HG03066 (cell line): ENCODE measurements around the gene NT5C1A.

ENCODE experiments used
- ATAC-seq: cut with Tn5 transposase; IDR thresholded peaks from one replicate; pipeline ENCODE4 v1.9.1; 2021; ENCODE audit warnings: low read depth; ENCODE audit not compliant: unreplicated experiment

Gene NT5C1A

GRCh38 chr1:39671793-39672550 is at the start of gene NT5C1A:
NT5C1A (minus strand) TSS chr1:39672107; CDS start chr1:39672038, 69 bp downstream.
- no peak for ATAC-seq

- no peak for ATAC-seq
Measured at GRCh38 chr1:39721664-39722063, 49.8 kb upstream of the NT5C1A start.

GRCh38 chr1:39720094-39720999 is 48.4 kb upstream of the NT5C1A start:
- ATAC-seq = no peak

DNA sequence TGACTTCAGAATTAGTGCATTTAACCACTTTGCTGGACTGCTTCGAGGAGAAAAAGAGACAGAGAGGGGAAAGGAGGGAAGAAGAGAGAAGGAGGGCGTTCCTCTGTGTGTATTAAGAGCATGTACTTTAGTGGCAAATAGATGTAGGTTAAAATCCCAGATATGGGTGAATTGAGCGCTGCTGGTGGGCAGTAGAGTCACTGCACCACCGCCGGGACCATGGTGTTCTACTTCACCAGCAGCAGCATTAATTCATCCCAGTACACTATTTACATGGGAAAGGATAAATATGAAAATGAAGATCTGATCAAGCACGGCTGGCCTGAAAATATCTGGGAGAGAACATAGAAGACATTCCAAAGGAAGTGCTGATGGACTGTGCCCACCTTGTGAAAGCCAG is 45.9 kb upstream of the NT5C1A start:
- ATAC-seq = no peak

DNA sequence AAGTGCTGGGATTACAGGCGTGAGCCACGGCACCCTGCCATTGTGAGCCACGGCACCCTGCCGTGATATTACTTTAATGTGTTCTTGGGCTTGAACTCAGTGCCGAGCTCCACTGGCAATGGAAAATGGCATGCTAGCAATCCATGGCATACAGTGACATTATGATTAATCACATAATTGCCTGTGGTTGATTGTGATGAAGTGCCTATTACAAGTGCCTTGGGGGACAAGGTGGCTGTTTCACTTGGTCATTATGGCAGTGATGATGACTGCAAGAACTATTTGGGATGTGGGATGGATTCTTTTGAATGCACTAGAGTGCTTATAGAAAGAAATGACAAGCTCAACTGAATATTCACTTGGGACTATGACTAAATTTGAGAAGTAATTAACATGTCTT is 41.6 kb upstream of the NT5C1A start:
- ATAC-seq = no peak

DNA sequence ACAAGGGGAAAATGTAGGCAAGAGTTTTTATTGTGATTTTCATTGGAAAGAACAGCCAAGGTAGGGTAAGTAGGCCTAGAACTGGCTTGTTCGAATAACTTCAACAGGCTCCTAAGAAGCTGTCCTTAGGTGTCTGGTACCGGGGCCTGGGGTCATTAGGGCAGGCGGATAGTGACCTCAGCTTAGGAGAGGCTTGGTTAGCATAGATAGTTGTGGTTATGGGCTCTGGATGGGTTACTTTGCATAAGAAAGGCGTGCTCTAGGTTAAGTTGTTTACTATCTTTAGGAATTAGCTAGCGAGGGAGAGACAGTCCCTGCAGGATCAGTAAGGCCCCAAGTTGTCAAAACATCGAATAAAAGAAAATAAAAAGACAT is 40.0 kb upstream of the NT5C1A start:
- ATAC-seq = no peak

DNA sequence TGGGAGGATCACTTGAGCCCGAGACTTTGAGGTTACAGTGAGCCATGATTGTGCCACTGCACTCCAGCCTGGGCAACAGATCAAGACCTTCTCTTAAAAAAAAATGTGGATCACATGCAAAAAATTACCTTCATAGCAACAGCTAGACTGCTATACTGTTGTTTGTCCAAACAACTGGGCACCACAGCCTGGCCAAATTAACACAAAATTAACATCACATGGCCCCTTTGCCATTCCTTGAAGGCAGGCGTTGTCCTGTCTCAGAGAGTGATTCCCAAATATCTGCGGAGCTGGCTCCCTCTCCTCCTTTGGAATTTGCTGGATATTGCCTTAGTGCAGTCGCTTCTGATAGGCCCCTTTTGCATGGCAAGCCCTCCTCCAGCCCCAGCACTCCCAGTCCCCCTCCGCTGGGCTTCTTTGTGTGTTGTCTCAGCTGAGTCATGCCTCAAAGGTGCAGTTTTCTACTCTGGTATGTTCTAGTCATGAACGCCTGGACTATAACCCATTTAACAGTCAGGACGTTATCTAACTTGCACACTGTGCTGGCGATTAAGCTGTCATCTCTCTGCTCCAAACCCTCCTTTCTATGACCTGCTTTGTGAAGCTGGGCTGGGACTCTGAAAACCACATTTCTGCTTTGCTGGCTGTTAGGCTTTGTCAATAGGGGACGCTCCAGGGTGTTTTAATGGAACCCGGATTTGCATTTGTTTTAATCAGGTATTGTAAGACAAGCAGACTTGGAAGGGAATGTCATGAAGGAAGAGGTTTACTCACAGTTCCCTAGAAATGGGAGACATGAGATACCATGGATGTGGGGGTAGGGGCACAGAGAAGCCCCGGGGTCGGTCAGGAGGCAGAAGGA is 39.4 kb upstream of the NT5C1A start:
- ATAC-seq = no peak

- ATAC-seq = no peak
Measured at GRCh38 chr1:39707506-39707905, 35.6 kb upstream of the NT5C1A start.

DNA sequence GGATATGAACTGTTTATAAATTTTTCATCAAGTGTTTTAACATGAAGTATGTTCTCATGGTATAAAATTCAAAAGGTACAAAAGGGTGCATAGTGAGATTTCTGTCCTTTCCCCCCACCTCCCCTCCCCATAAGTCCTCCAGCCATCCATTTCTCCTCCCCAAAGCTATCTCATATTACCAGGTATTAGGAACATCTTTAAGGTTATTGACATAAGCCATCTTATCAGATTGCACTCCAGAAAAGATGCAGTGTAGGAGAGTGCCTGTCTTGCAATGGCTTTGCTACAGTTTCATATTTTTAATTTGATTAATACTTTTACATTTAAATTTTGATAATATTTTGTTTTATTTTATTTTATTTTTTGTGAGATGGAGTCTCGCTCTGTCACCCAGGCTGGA is 32.9 kb upstream of the NT5C1A start:
- no peak for ATAC-seq

DNA sequence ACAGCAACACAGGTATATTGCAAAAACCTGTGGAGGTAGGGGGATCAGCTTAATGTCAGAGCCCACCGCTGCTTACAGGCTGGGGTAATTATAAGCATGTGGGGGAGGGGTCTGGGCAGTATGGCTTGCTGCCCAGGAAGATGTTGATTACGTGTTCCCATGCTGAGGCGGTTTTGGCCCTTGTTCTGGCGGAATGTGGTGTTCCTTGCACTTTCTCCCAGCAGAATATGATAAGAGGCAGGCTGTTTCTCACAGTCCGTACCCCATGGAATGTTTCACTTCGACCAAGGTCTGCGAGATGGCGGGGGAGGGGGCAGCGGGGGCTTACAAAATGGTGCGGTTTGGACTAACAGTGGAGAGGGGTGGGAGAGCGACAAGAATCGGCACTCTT is 29.1 kb upstream of the NT5C1A start:
- no peak for ATAC-seq

- no peak for ATAC-seq
Measured at GRCh38 chr1:39700348-39700747, 28.4 kb upstream of the NT5C1A start.

GRCh38 chr1:39699419-39699818 is 27.5 kb upstream of the NT5C1A start:
- no peak for ATAC-seq

- no peak for ATAC-seq
Measured at GRCh38 chr1:39698568-39698967, 26.7 kb upstream of the NT5C1A start.

- no peak for ATAC-seq
Measured at GRCh38 chr1:39696448-39696847, 24.5 kb upstream of the NT5C1A start.

DNA sequence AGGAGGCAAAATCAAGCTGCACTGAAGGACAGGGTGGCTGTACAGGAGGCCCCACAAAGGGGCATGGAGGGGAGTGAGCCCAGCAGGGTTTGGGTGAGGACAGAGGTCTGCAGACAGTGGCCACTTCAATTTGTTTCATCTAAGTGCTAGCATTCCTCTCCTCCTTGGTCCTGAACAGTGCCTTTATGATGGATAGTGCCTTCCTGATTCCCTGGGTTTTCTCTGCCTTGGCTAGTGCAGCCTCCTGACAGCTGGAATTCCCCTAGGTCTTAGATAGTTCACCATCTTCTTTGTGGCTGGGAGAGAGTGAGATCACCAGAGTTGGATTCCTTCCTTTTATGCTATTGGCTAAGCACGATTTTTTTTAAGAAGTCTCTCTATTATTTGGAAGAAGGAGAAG is 23.1 kb upstream of the NT5C1A start:
- ATAC-seq = no peak

GRCh38 chr1:39694026-39694425 is 22.1 kb upstream of the NT5C1A start:
- no peak for ATAC-seq

GRCh38 chr1:39692152-39693074 is 20.5 kb upstream of the NT5C1A start:
- ATAC-seq = no peak

GRCh38 chr1:39691383-39692151 is 19.7 kb upstream of the NT5C1A start, which contains the start of gene HPCAL4:
HPCAL4 (minus strand) TSS chr1:39691433; CDS start chr1:39684603, 6,830 bp downstream.
- peak; percentile 83 for ATAC-seq

DNA sequence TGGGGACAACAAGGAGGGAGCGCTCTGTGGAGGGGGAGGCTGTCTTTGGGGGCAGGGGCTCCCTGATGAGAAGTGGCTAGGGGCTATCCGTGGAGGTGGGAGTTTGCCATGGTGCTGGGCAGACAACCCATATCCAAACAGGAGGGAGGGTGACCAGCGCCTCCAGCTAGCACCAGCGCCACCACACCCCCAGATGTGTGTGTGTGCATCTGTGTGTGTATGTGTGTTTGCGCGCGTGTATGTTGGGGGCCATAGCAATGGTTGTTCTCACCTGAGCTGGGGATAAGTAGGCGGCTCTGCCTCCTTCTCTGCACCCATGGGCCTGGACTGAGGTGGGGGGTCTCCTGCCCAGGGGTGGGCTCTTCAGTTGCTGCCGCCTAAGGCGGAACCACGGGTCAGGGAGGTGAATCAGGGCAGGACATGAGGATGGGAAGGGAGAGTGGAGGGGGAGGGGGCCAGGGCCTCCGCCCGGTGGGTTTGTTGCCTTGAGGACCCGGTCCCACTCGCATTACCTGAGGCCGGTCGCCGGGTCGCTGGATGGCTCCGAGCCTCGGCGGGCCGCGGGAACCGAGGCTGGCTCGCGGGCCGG is 19.0 kb upstream of the NT5C1A start:
- no peak for ATAC-seq
